WTC11 (cell line): ENCODE measurements around the gene WDR87.

Source experiments
- EMX1 ChIP-seq: fragments of 250-450 bp; sonication (Bioruptor Pico); IDR thresholded peaks from 2 replicates; pipeline ENCODE4 v1.8.0; 2021; ENCODE audit warnings: mild to moderate bottlenecking
- ZNF281 ChIP-seq: sonication (generic); formaldehyde crosslinking; IDR thresholded peaks from 2 replicates; pipeline ENCODE4 v1.8.0; 2023; ENCODE audit warnings: mild to moderate bottlenecking, missing genetic modification reagents
- TF ChIP-seq, protein P1 (sequence below): fragments of 200-600 bp; IDR thresholded peaks from 2 replicates; pipeline ENCODE4 v1.8.0; 2022; ENCODE audit warnings: antibody characterized with exemption
- TF ChIP-seq, protein P2 (sequence below): sonication (generic); formaldehyde crosslinking; IDR thresholded peaks from 2 replicates; pipeline ENCODE4 v1.8.0; 2023; ENCODE audit warnings: missing genetic modification reagents

GRCh38 chr19:37931881-37932655 lies 25.7 kb upstream of the WDR87 start:
- TF ChIP-seq ZNF281 (CRISPR knock-in tag) (no peak), EMX1 (CRISPR knock-in tag) (no peak)
- TF ChIP-seq, protein P1, sequence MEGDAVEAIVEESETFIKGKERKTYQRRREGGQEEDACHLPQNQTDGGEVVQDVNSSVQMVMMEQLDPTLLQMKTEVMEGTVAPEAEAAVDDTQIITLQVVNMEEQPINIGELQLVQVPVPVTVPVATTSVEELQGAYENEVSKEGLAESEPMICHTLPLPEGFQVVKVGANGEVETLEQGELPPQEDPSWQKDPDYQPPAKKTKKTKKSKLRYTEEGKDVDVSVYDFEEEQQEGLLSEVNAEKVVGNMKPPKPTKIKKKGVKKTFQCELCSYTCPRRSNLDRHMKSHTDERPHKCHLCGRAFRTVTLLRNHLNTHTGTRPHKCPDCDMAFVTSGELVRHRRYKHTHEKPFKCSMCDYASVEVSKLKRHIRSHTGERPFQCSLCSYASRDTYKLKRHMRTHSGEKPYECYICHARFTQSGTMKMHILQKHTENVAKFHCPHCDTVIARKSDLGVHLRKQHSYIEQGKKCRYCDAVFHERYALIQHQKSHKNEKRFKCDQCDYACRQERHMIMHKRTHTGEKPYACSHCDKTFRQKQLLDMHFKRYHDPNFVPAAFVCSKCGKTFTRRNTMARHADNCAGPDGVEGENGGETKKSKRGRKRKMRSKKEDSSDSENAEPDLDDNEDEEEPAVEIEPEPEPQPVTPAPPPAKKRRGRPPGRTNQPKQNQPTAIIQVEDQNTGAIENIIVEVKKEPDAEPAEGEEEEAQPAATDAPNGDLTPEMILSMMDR, result no peak
- TF ChIP-seq, protein P2, sequence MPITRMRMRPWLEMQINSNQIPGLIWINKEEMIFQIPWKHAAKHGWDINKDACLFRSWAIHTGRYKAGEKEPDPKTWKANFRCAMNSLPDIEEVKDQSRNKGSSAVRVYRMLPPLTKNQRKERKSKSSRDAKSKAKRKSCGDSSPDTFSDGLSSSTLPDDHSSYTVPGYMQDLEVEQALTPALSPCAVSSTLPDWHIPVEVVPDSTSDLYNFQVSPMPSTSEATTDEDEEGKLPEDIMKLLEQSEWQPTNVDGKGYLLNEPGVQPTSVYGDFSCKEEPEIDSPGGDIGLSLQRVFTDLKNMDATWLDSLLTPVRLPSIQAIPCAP (CRISPR knock-in tag), result no peak
